Right renal cortex interstitium (tissue), 3 donors: ENCODE results near the gene RAI2. TPM values are rescaled to one million over a fixed set of nuclear protein-coding genes. Genes with fewer than 3 reads are reported as not detected.

ENCODE experiments used
- DNase-seq, 3 donors: peaks; one replicate each; pipeline ENCODE4 v3.0.0-alpha.2; 2013; ENCODE audit warnings: low read depth in 3 of 3, low spot score in 2 of 3
- polyA plus RNA-seq, 3 donors: library from polyadenylated mRNA; unstranded; fragments of 120-200 nt; gene quantifications; one replicate each; pipeline ENCODE4 v1.2.1, GENCODE V29; 2013; ENCODE audit not compliant: insufficient read length in 3 of 3

Gene RAI2
- 10 to 100 TPM; 11.5 to 13.0 (median 11.8) TPM for polyA plus RNA-seq

GRCh38 chrX:17860811-17861488 lies at the start of gene RAI2:
Gene RAI2, minus strand, starts transcription at chrX:17861298. Its CDS starts 59,288 bp downstream, at chrX:17802010.
- DNase-seq, result no peak

- DNase-seq, result no peak
These were observed 27.3 kb upstream of the RAI2 start for GRCh38 chrX:17888421-17888820.

GRCh38 chrX:17882680-17883079 lies 21.6 kb upstream of the RAI2 start:
- DNase-seq, result no peak

GRCh38 chrX:17878028-17878670 lies 17.1 kb upstream of the RAI2 start:
- DNase-seq, result no peak

- DNase-seq, result no peak
These were observed 15.0 kb upstream of the RAI2 start for GRCh38 chrX:17876135-17876534.

GRCh38 chrX:17869580-17869979 lies 8.5 kb upstream of the RAI2 start:
- no peak for DNase-seq

- DNase-seq, result no peak
These were observed 452 bp upstream of the RAI2 start for GRCh38 chrX:17861489-17862011.

- no peak for DNase-seq
These were observed 818 bp downstream of the RAI2 start for GRCh38 chrX:17860179-17860780.

GRCh38 chrX:17859609-17860178 lies 1.4 kb downstream of the RAI2 start:
- DNase-seq, result no peak

- DNase-seq, result no peak
These were observed 6.6 kb downstream of the RAI2 start for GRCh38 chrX:17854531-17854930.

GRCh38 chrX:17854069-17854468 lies 7.0 kb downstream of the RAI2 start:
- no peak for DNase-seq

GRCh38 chrX:17851874-17852273 lies 9.2 kb downstream of the RAI2 start:
- DNase-seq, result no peak

- DNase-seq, result no peak
These were observed 12.4 kb downstream of the RAI2 start for GRCh38 chrX:17848545-17849265.

- DNase-seq, result no peak
These were observed 15.1 kb downstream of the RAI2 start for GRCh38 chrX:17846045-17846444.

- DNase-seq, result no peak
These were observed 16.9 kb downstream of the RAI2 start for GRCh38 chrX:17844236-17844635.

- DNase-seq, result no peak
These were observed 18.2 kb downstream of the RAI2 start for GRCh38 chrX:17842769-17843525.

- DNase-seq, result no peak
These were observed 21.8 kb downstream of the RAI2 start for GRCh38 chrX:17839269-17839668.

- DNase-seq, result no peak
These were observed 24.3 kb downstream of the RAI2 start for GRCh38 chrX:17836830-17837229.

- no peak for DNase-seq
These were observed 27.1 kb downstream of the RAI2 start for GRCh38 chrX:17833954-17834353.

GRCh38 chrX:17831255-17831654 lies 29.8 kb downstream of the RAI2 start:
- DNase-seq, result no peak
